Aorta (tissue), 5 donors: ENCODE results near the gene NABP1. TPM values are rescaled to one million over a fixed set of nuclear protein-coding genes. Genes with fewer than 3 reads are reported as not detected.

Experiments
- ATAC-seq: fragments of 200-7000 bp; cut with Tn5 transposase; one replicate; pipeline ENCODE4 v1.9.1; 2022; ENCODE audit warnings: moderate library complexity; ENCODE audit not compliant: low FRiP score
- DNase-seq, 2 donors: peaks; one replicate each; pipeline ENCODE4 v3.0.0-alpha.2; 2020
- H3K27ac ChIP-seq, 2 donors: one replicate each; pipeline ENCODE4 v1.5.1; 2013; ENCODE audit warnings: low read length in 2 of 2, mild to moderate bottlenecking in 2 of 2, moderate library complexity in 2 of 2, control low read depth in 1 of 2, inconsistent platforms in 1 of 2, low read depth in 1 of 2
- H3K27me3 ChIP-seq, 2 donors: one replicate each; pipeline ENCODE4 v1.6.1; 2013; ENCODE audit warnings: control low read depth in 1 of 2, low read length in 1 of 2, mild to moderate bottlenecking in 1 of 2, moderate library complexity in 1 of 2; ENCODE audit not compliant: insufficient read depth in 2 of 2, control insufficient read depth in 1 of 2
- H3K36me3 ChIP-seq, 2 donors: one replicate each; pipeline ENCODE4 v1.6.1; 2013; ENCODE audit warnings: control low read depth in 1 of 2, low read length in 1 of 2, mild to moderate bottlenecking in 1 of 2; ENCODE audit not compliant: insufficient read depth in 2 of 2, control insufficient read depth in 1 of 2
- H3K4me1 ChIP-seq, 2 donors: one replicate each; pipeline ENCODE4 v1.6.1; 2013; ENCODE audit warnings: low read length in 2 of 2, control low read depth in 1 of 2, mild to moderate bottlenecking in 1 of 2, moderate library complexity in 1 of 2; ENCODE audit not compliant: insufficient read depth in 2 of 2, control insufficient read depth in 1 of 2
- H3K4me3 ChIP-seq, 2 donors: one replicate each; pipeline ENCODE4 v1.5.1; 2013; ENCODE audit warnings: low read length in 2 of 2, control low read depth in 1 of 2, mild to moderate bottlenecking in 1 of 2
- H3K9me3 ChIP-seq: one replicate; pipeline ENCODE4 v1.6.1; 2013; ENCODE audit warnings: mild to moderate bottlenecking, low read length; ENCODE audit not compliant: control insufficient read depth
- WGBS, 2 donors: extraction: QIAGEN DNeasy Blood & Tissue Kit; methylation state at CpG; one replicate each; pipeline ENCODE4 v1.1.7; 2013; 5-methylcytosine and 5-hydroxymethylcytosine counted together
- intact Hi-C, 2 donors: fragments of 100-400 bp; cut with DNase I; formaldehyde crosslinking; loops; one replicate each; pipeline versions ENCODE4 v1.14.2 to v1.15.0; 2022
- polyA plus RNA-seq, 2 donors: library from polyadenylated mRNA; stranded (reverse); fragments of 200-250 nt; gene quantifications; one replicate each; pipeline ENCODE4 v1.2.3, GENCODE V29; 2013
- total RNA-seq, 2 donors: library from RNA; stranded (reverse); fragmentation: NEBNext Ultra II Directional; extraction: Animal tissue kit (Norgen Biotek cat#: 25700); gene quantifications; one replicate each; pipeline ENCODE4 v1.2.1, GENCODE V29; 2021
- donor health status: healthy with polysubstance abuse.
- donor health status: Bipolar disorder and iron deficiency.
- donor health status: DM: no; HTN: no; CAD: no.
- donor health status: DM: no; HTN: no; CAD: no.
- donor health status: DM: yes; HTN: yes; CAD: no.

The NABP1 gene
- total and polyA plus RNA-seq, 4 donors = 5.7 to 74.4 (median 38.9) TPM

GRCh38 chr2:191705701-191706100, 27.8 kb downstream of the NABP1 start:
- intact Hi-C loops = no loop called here
- H3K27ac ChIP-seq = no peak overlapping the region

GRCh38 chr2:191706791-191707190, 28.9 kb downstream of the NABP1 start:
- 91 to 96% methylated on average over 2 of the region's 2 CpGs for WGBS, 2 donors
- no peaks in the 10 kb centered on the region for H3K4me1 ChIP-seq
- no peak for ATAC-seq

More at GRCh38 chr2:191705701-191706100, 27.8 kb downstream of the NABP1 start:
- Histone ChIP-seq H3K4me1 (no peaks in the 10 kb centered on the region), H3K4me3 (no peak overlapping the region), H3K27me3 (no peaks in the 10 kb centered on the region), H3K9me3 (no peaks in the 10 kb centered on the region), H3K36me3 (no peaks in the 10 kb centered on the region)
- no peak for DNase-seq
- no peak for ATAC-seq
- whole genome bisulfite sequencing, 2 donors = 64 to 81% methylated on average over 1 of the region's 1 CpG

GRCh38 chr2:191707542-191707941, 29.6 kb downstream of the NABP1 start:
- WGBS, 2 donors = 89 to 91% methylated on average over 2 of the region's 2 CpGs
- H3K27me3 ChIP-seq = no peaks in the 10 kb centered on the region
- H3K27ac ChIP-seq = no peak overlapping the region
- ATAC-seq = no peak
- no peak overlapping the region for H3K4me3 ChIP-seq
- no peaks in the 10 kb centered on the region for H3K4me1 ChIP-seq
- no peak for DNase-seq
- no peaks in the 10 kb centered on the region for H3K9me3 ChIP-seq
- no peaks in the 10 kb centered on the region for H3K36me3 ChIP-seq
- intact Hi-C loops = no loop called here

More at GRCh38 chr2:191706791-191707190, 28.9 kb downstream of the NABP1 start:
- H3K27me3 ChIP-seq = no peaks in the 10 kb centered on the region
- no peaks in the 10 kb centered on the region for H3K36me3 ChIP-seq
- intact Hi-C loops = no loop called here
- H3K4me3 ChIP-seq = no peak overlapping the region
- H3K27ac ChIP-seq = no peak overlapping the region
- H3K9me3 ChIP-seq = no peaks in the 10 kb centered on the region
- no peak for DNase-seq

GRCh38 chr2:191710411-191710900, 32.5 kb downstream of the NABP1 start:
- intact Hi-C loops = no loop called here
- Histone ChIP-seq H3K4me1 (no peaks in the 10 kb centered on the region), H3K27me3 (no peaks in the 10 kb centered on the region), H3K4me3 (no peak overlapping the region), H3K9me3 (no peaks in the 10 kb centered on the region), H3K36me3 (no peaks in the 10 kb centered on the region), H3K27ac (no peak overlapping the region)
- WGBS, 2 donors = 97 to 100% methylated on average over 1 of the region's 1 CpG
- no peak for ATAC-seq
- DNase-seq = no peak

GRCh38 chr2:191711621-191712020, 33.7 kb downstream of the NABP1 start:
- no peaks in the 10 kb centered on the region for H3K9me3 ChIP-seq
- H3K36me3 ChIP-seq = no peaks in the 10 kb centered on the region
- ATAC-seq = no peak
- no peak overlapping the region for H3K27ac ChIP-seq
- intact Hi-C loops = no loop called here
- 56 to 62% methylated on average over 2 of the region's 2 CpGs for WGBS, 2 donors
- no peak for DNase-seq
- H3K27me3 ChIP-seq = no peaks in the 10 kb centered on the region
- no peak overlapping the region for H3K4me3 ChIP-seq
- H3K4me1 ChIP-seq = no peaks in the 10 kb centered on the region

- intact Hi-C loops = no loop called here
- Histone ChIP-seq H3K9me3 (no peaks in the 10 kb centered on the region), H3K4me1 (no peaks in the 10 kb centered on the region), H3K4me3 (no peak overlapping the region), H3K27me3 (no peaks in the 10 kb centered on the region), H3K36me3 (no peaks in the 10 kb centered on the region), H3K27ac (no peak overlapping the region)
- 53 to 88% methylated on average over 1 of the region's 1 CpG for WGBS, 2 donors
- ATAC-seq (no peak), DNase-seq (no peak)
Observed at GRCh38 chr2:191713837-191714236, 35.9 kb downstream of the NABP1 start.

- ATAC-seq (no peak), DNase-seq (no peak)
- H3K27ac ChIP-seq = no peak overlapping the region
- H3K4me3 ChIP-seq = no peak overlapping the region
- H3K4me1 ChIP-seq = no peaks in the 10 kb centered on the region
- no peaks in the 10 kb centered on the region for H3K27me3 ChIP-seq
- intact Hi-C loops = no loop called here
- no peaks in the 10 kb centered on the region for H3K9me3 ChIP-seq
- H3K36me3 ChIP-seq = no peaks in the 10 kb centered on the region
- WGBS, 2 donors = 89 to 93% methylated on average over 4 of the region's 4 CpGs
Observed at GRCh38 chr2:191714925-191715324, 37.0 kb downstream of the NABP1 start.

- WGBS, 2 donors = 92% methylated on average over 2 of the region's 2 CpGs
- Histone ChIP-seq H3K27ac (no peak overlapping the region), H3K4me1 (no peaks in the 10 kb centered on the region), H3K9me3 (no peaks in the 10 kb centered on the region), H3K4me3 (no peak overlapping the region), H3K27me3 (no peaks in the 10 kb centered on the region), H3K36me3 (no peaks in the 10 kb centered on the region)
- ATAC-seq (no peak), DNase-seq (no peak)
- intact Hi-C loops = no loop called here
Observed at GRCh38 chr2:191715471-191715870, 37.5 kb downstream of the NABP1 start.

- H3K27ac ChIP-seq = no peak overlapping the region
- H3K4me1 ChIP-seq = peaks cover 0 to 3% of the 10 kb centered on the region in 2 donors
- ATAC-seq (no peak), DNase-seq (no peak)
- intact Hi-C loops = no loop called here
- H3K9me3 ChIP-seq = no peaks in the 10 kb centered on the region
- 82 to 90% methylated on average over 2 of the region's 2 CpGs for WGBS, 2 donors
- no peaks in the 10 kb centered on the region for H3K27me3 ChIP-seq
- H3K36me3 ChIP-seq = no peaks in the 10 kb centered on the region
- H3K4me3 ChIP-seq = no peak overlapping the region
Observed at GRCh38 chr2:191719261-191719660, 41.3 kb downstream of the NABP1 start.
